Measurements from ENCODE around the gene TRIM36.

Gene TRIM36

GRCh38 chr5:115136294-115136693, 33.4 kb downstream of the TRIM36 start:
- no peaks in the 10 kb centered on the region for H3K4me1 ChIP-seq (ENCODE audit: control insufficient read depth in 1 of 2, insufficient read depth in 1 of 2, low read depth in 1 of 2, low read length in 1 of 2)
- H3K4me3 ChIP-seq (ENCODE audit: low read depth in 1 of 2, low read length in 1 of 2), result no peak overlapping the region
- TF ChIP-seq CTCF (IDR thresholded peaks at IDR 0.05), result no peak
- H3K9me3 ChIP-seq, result no peaks in the 10 kb centered on the region
- peaks cover 35% of the 10 kb centered on the region for H3K27me3 ChIP-seq
- no peaks in the 10 kb centered on the region for H3K36me3 ChIP-seq
- no peak overlapping the region for H3K27ac ChIP-seq

GRCh38 chr5:115132465-115132864, 37.2 kb downstream of the TRIM36 start:
- Histone ChIP-seq H3K9me3 (no peaks in the 10 kb centered on the region), H3K4me1 (ENCODE audit: control insufficient read depth in 1 of 2, insufficient read depth in 1 of 2, low read depth in 1 of 2, low read length in 1 of 2) (no peaks in the 10 kb centered on the region), H3K27ac (no peak overlapping the region), H3K36me3 (no peaks in the 10 kb centered on the region), H3K4me3 (ENCODE audit: low read depth in 1 of 2, low read length in 1 of 2) (no peak overlapping the region), H3K27me3 (peaks cover 26% of the 10 kb centered on the region)
- TF ChIP-seq CTCF (IDR thresholded peaks at IDR 0.05), result no peak

GRCh38 chr5:115126303-115126702, 43.4 kb downstream of the TRIM36 start:
- Histone ChIP-seq H3K27me3 (no peaks in the 10 kb centered on the region), H3K9me3 (no peaks in the 10 kb centered on the region), H3K4me3 (ENCODE audit: low read depth in 1 of 2, low read length in 1 of 2) (no peak overlapping the region), H3K4me1 (ENCODE audit: control insufficient read depth in 1 of 2, insufficient read depth in 1 of 2, low read depth in 1 of 2, low read length in 1 of 2) (no peaks in the 10 kb centered on the region), H3K27ac (no peak overlapping the region), H3K36me3 (no peaks in the 10 kb centered on the region)
- no peak for TF ChIP-seq CTCF (IDR thresholded peaks at IDR 0.05)

DNA sequence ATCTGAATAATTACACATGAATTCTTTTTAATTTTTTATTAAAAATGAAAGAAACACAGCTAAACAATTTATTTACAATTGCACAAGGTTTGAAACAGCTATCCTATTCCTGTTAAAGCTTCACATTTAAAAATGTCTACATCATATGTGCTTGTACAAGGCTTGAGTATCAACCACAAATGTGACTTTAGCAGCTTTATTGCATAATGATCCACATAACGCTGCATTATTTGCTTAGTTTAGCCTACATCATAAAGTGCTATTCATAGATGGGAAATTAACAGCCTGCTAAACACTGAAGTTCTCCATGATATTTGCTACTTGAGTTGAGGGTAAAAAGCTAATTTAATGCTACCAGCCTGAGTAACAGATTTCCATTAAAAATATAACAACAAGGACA, 45.0 kb downstream of the TRIM36 start:
- no peaks in the 10 kb centered on the region for H3K27me3 ChIP-seq
- H3K9me3 ChIP-seq, result no peaks in the 10 kb centered on the region
- H3K4me3 ChIP-seq (ENCODE audit: low read depth in 1 of 2, low read length in 1 of 2), result no peak overlapping the region
- H3K36me3 ChIP-seq, result no peaks in the 10 kb centered on the region
- no peaks in the 10 kb centered on the region for H3K4me1 ChIP-seq (ENCODE audit: control insufficient read depth in 1 of 2, insufficient read depth in 1 of 2, low read depth in 1 of 2, low read length in 1 of 2)
- TF ChIP-seq CTCF (IDR thresholded peaks at IDR 0.05), result no peak
- no peak overlapping the region for H3K27ac ChIP-seq

DNA sequence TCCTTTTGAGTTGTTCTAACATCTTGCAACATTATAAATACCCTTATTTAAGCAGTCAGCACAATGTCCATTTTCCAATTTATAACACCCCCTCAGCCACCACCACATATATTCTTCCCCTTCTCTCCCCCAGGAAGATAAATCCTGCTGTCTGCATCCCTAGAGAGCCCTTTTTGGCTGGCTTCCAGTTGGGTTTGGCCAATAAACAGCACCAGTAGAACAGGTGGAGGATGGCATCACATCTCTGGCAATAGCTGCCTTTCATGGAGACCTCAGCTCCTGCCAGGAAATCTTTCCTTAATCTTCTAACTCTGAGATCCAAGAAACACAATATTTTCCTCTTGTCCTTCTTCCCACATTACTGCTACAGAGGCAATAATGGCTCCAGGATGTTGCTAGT, 53.7 kb downstream of the TRIM36 start:
- Histone ChIP-seq H3K36me3 (no peaks in the 10 kb centered on the region), H3K27me3 (peaks cover 3% of the 10 kb centered on the region), H3K9me3 (no peaks in the 10 kb centered on the region), H3K4me3 (ENCODE audit: low read depth in 1 of 2, low read length in 1 of 2) (no peak overlapping the region), H3K27ac (no peak overlapping the region), H3K4me1 (ENCODE audit: control insufficient read depth in 1 of 2, insufficient read depth in 1 of 2, low read depth in 1 of 2, low read length in 1 of 2) (no peaks in the 10 kb centered on the region)
- no peak for TF ChIP-seq CTCF (IDR thresholded peaks at IDR 0.05)

- Histone ChIP-seq H3K27ac (no peak overlapping the region), H3K36me3 (no peaks in the 10 kb centered on the region), H3K4me1 (ENCODE audit: control insufficient read depth in 1 of 2, insufficient read depth in 1 of 2, low read depth in 1 of 2, low read length in 1 of 2) (no peaks in the 10 kb centered on the region), H3K4me3 (ENCODE audit: low read depth in 1 of 2, low read length in 1 of 2) (no peak overlapping the region), H3K9me3 (no peaks in the 10 kb centered on the region), H3K27me3 (peaks cover 17% of the 10 kb centered on the region)
- TF ChIP-seq CTCF (IDR thresholded peaks at IDR 0.05), result no peak
These were observed 59.9 kb downstream of the TRIM36 start for GRCh38 chr5:115109840-115110239.
